ENCODE results near the gene LMAN2L.

LMAN2L gene

DNA sequence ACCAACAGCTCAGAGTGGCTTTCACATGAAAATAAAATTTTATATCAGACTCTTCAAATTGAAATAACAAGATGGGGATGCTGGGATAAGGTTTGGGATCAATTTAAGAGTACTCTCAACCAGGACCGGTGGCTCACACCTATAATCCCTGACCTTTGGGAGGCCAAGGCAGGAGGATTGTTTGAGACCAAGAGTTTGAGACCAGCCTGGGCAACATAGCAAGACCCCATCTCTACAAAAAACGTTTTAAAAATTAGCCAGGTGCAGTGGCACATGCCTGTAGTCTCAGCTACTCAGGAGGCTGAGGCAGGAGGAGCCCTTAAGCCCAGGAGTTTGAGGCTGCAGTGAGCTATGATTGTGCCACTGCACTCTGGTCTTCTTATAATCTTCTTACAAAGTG is 2.6 kb downstream of the LMAN2L start:
- TF ChIP-seq FOXP2 (optimal IDR thresholded peaks at IDR 0.05; ENCODE audit: borderline replicate concordance, extremely low read depth, extremely low read length, insufficient read depth) (no peak), TAF1 (IDR thresholded peaks at IDR 0.05; ENCODE audit: borderline replicate concordance, insufficient read depth, low read length) (no peak), POLR2AphosphoS5 (IDR thresholded peaks at IDR 0.05; ENCODE audit: low read depth, low read length) (no peak), SIN3A (IDR thresholded peaks at IDR 0.05; ENCODE audit: borderline replicate concordance, insufficient read depth, low read length) (no peak)
- TF ChIP-seq, protein P1, sequence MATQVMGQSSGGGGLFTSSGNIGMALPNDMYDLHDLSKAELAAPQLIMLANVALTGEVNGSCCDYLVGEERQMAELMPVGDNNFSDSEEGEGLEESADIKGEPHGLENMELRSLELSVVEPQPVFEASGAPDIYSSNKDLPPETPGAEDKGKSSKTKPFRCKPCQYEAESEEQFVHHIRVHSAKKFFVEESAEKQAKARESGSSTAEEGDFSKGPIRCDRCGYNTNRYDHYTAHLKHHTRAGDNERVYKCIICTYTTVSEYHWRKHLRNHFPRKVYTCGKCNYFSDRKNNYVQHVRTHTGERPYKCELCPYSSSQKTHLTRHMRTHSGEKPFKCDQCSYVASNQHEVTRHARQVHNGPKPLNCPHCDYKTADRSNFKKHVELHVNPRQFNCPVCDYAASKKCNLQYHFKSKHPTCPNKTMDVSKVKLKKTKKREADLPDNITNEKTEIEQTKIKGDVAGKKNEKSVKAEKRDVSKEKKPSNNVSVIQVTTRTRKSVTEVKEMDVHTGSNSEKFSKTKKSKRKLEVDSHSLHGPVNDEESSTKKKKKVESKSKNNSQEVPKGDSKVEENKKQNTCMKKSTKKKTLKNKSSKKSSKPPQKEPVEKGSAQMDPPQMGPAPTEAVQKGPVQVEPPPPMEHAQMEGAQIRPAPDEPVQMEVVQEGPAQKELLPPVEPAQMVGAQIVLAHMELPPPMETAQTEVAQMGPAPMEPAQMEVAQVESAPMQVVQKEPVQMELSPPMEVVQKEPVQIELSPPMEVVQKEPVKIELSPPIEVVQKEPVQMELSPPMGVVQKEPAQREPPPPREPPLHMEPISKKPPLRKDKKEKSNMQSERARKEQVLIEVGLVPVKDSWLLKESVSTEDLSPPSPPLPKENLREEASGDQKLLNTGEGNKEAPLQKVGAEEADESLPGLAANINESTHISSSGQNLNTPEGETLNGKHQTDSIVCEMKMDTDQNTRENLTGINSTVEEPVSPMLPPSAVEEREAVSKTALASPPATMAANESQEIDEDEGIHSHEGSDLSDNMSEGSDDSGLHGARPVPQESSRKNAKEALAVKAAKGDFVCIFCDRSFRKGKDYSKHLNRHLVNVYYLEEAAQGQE (IDR thresholded peaks at IDR 0.05; ENCODE audit: insufficient read depth in 1 of 2, low read depth in 2 of 2, low read length in 2 of 2), result no peak

DNA sequence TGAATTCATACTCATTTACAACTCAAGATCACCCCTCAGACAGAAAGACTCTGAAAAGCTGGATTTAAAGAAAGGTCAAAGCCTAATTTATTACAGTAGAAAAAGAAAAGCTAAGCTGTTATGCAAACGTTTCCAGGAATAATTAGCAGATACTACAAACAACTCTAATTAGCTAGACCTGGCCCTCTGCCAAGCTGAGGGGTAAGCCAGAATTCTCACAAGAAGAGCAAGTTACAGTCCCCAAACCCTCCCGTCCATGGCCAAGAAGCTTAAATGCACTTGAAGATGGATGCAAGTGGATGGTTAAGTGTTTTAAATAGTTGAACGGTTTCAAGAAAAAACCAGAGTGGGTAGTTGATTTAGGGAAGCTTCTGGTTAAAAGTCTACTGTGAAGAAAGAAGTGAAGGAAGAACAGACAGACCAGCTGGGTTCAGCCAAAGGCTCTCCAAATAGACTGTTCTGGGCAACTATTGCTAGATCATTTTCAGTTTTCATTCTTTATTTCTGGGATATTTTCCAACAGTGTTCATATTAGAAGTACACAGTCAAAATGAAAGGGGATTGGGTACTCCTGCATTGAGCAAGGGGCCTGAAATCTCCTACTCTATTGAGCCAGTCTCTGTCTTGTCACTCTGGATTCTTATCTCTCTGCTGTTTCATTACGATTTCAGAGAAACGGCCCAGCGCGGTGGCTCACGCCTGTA is 4.8 kb downstream of the LMAN2L start:
- TF ChIP-seq SIN3A (IDR thresholded peaks at IDR 0.05; ENCODE audit: borderline replicate concordance, insufficient read depth, low read length) (no peak), TAF1 (IDR thresholded peaks at IDR 0.05; ENCODE audit: borderline replicate concordance, insufficient read depth, low read length) (no peak), FOXP2 (optimal IDR thresholded peaks at IDR 0.05; ENCODE audit: borderline replicate concordance, extremely low read depth, extremely low read length, insufficient read depth) (no peak), POLR2AphosphoS5 (IDR thresholded peaks at IDR 0.05; ENCODE audit: low read depth, low read length) (no peak)
- TF ChIP-seq, protein P1 (IDR thresholded peaks at IDR 0.05; ENCODE audit: insufficient read depth in 1 of 2, low read depth in 2 of 2, low read length in 2 of 2), result no peak

DNA sequence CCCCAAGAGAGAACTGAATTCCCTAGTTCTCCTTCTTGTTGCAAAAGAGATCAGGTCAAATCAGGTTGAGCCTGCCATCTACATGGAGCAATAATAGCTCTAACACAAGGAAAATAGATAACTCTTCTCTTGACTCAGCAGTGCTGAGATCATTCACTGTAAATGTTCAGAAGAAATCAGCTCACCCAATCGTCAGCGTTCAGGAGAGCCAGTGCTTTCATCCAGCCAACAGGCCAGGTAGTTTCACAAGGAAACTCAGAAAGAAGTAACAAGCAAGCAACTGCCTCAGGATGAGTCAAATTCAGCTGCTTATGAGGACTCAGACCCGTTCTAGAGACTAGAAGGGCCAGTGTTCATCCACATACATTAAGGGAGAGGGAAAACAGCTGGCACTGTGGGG is 5.9 kb downstream of the LMAN2L start:
- no peak for TF ChIP-seq POLR2AphosphoS5 (IDR thresholded peaks at IDR 0.05; ENCODE audit: low read depth, low read length)

DNA sequence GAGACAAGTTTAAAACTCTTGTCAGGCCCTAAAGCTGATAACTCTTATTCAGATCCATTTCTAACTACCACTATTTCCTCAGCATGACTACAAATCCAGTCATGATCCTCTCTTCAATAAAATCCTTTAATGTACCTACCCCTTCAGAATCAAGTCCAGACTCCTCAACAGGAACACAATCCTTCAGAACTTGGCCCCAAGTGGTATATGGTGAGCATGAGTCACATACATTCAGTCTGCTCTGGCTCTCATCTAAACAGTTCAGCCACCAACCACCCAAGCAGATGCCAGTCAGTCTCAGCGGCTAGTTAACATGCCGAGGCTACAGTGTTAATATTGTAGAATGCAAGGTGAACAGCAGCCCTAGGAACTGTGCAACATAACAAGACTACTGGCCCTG is 9.7 kb downstream of the LMAN2L start:
- TF ChIP-seq POLR2AphosphoS5 (IDR thresholded peaks at IDR 0.05; ENCODE audit: low read depth, low read length) (no peak), TAF1 (IDR thresholded peaks at IDR 0.05; ENCODE audit: borderline replicate concordance, insufficient read depth, low read length) (no peak), FOXP2 (optimal IDR thresholded peaks at IDR 0.05; ENCODE audit: borderline replicate concordance, extremely low read depth, extremely low read length, insufficient read depth) (no peak), SIN3A (IDR thresholded peaks at IDR 0.05; ENCODE audit: borderline replicate concordance, insufficient read depth, low read length) (no peak)
- TF ChIP-seq, protein P1 (IDR thresholded peaks at IDR 0.05; ENCODE audit: insufficient read depth in 1 of 2, low read depth in 2 of 2, low read length in 2 of 2), result no peak

DNA sequence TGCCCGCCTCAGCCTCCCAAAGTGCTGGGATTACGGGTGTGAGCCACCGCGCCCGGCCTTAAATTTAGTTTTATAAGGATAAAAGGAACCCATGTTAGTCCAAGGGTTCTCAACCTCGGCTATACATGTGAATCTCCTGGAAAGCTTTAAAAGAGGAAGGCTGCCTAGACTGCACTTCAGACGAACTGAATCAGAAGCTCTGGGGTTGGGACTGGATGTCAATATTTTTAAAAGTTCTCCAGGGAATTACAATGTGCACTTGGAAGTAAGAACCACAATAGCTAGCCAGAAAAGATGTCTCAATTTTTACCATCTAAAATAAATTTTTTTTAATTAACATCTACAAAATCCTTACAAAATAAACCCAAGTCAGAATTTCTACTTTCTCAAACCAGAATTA is 10.1 kb downstream of the LMAN2L start:
- TF ChIP-seq SIN3A (IDR thresholded peaks at IDR 0.05; ENCODE audit: borderline replicate concordance, insufficient read depth, low read length) (no peak), FOXP2 (optimal IDR thresholded peaks at IDR 0.05; ENCODE audit: borderline replicate concordance, extremely low read depth, extremely low read length, insufficient read depth) (no peak), TAF1 (IDR thresholded peaks at IDR 0.05; ENCODE audit: borderline replicate concordance, insufficient read depth, low read length) (no peak), POLR2AphosphoS5 (IDR thresholded peaks at IDR 0.05; ENCODE audit: low read depth, low read length) (no peak)
- TF ChIP-seq, protein P1 (IDR thresholded peaks at IDR 0.05; ENCODE audit: insufficient read depth in 1 of 2, low read depth in 2 of 2, low read length in 2 of 2), result no peak
